Small intestine (tissue), 7 donors: ENCODE data around the gene EVA1C. TPM values are rescaled to one million over a fixed set of nuclear protein-coding genes. Genes with fewer than 3 reads are reported as not detected.
"Not testable (repeated sequence)": the region's sequence is repeated elsewhere in the genome, so short reads cannot be mapped to it uniquely, and the experiment has no call there.

Experiments
- DNase-seq, 2 donors: peaks; one replicate each; pipeline versions ENCODE4 v3.0.0 to v3.0.0-alpha.2; 2013
- FAIRE-seq: peaks from 2 replicates; lab custom pipeline; 2012; peaks lifted over from hg19 to GRCh38; lab: Jason Lieb, UNC
- H3K27ac ChIP-seq, 3 donors: one replicate each; pipeline ENCODE4 v1.5.1; 2013; ENCODE audit warnings: low read length in 2 of 3, mild to moderate bottlenecking in 2 of 3, control low read depth in 1 of 3, inconsistent platforms in 1 of 3, low read depth in 1 of 3, moderate library complexity in 1 of 3
- H3K27me3 ChIP-seq, 3 donors: one replicate each; pipeline ENCODE4 v1.6.1; 2013; ENCODE audit warnings: low read length in 3 of 3, inconsistent platforms in 1 of 3; ENCODE audit not compliant: control insufficient read depth in 3 of 3, insufficient read depth in 3 of 3
- H3K36me3 ChIP-seq, 3 donors: one replicate each; pipeline ENCODE4 v1.6.1; 2013; ENCODE audit warnings: low read length in 3 of 3, inconsistent platforms in 1 of 3, low read depth in 1 of 3, mild to moderate bottlenecking in 1 of 3, moderate library complexity in 1 of 3; ENCODE audit not compliant: control insufficient read depth in 3 of 3, insufficient read depth in 2 of 3
- H3K4me1 ChIP-seq, 3 donors: one replicate each; pipeline ENCODE4 v1.6.1; 2013; ENCODE audit warnings: low read length in 2 of 3, inconsistent platforms in 1 of 3, low read depth in 1 of 3, mild to moderate bottlenecking in 1 of 3, moderate library complexity in 1 of 3; ENCODE audit not compliant: control insufficient read depth in 3 of 3, insufficient read depth in 2 of 3
- H3K4me3 ChIP-seq, 3 donors: one replicate each; pipeline ENCODE4 v1.5.1; 2013; ENCODE audit warnings: low read length in 3 of 3, control low read depth in 1 of 3, inconsistent platforms in 1 of 3, low read depth in 1 of 3, mild to moderate bottlenecking in 1 of 3, moderate library complexity in 1 of 3
- H3K9me3 ChIP-seq, 2 donors: one replicate each; pipeline ENCODE4 v1.6.1; 2013; ENCODE audit warnings: low read depth in 1 of 2, low read length in 1 of 2; ENCODE audit not compliant: control insufficient read depth in 2 of 2, insufficient read depth in 1 of 2
- WGBS, 3 donors: extraction: QIAGEN DNeasy Blood & Tissue Kit; methylation state at CpG; one replicate each; pipeline ENCODE4 v1.1.7; 2013; 5-methylcytosine and 5-hydroxymethylcytosine counted together
- polyA plus RNA-seq, 4 donors: library from polyadenylated mRNA; stranded (reverse) in 3 of 4; unstranded in 1 of 4; fragments of 200-250 nt in 3 of 4; fragments of 120-200 nt in 1 of 4; gene quantifications; one replicate each; pipeline versions ENCODE4 v1.2.1 to v1.2.3, GENCODE V29; 2013
- donor health status: healthy with polysubstance abuse.
- donor health status: control.
- donor health status: control.
- donor health status: Bipolar disorder and iron deficiency.
- donor health status: healthy.

Gene EVA1C
- polyA plus RNA-seq, 4 donors = 0.58 to 33.5 (median 16.1) TPM

DNA sequence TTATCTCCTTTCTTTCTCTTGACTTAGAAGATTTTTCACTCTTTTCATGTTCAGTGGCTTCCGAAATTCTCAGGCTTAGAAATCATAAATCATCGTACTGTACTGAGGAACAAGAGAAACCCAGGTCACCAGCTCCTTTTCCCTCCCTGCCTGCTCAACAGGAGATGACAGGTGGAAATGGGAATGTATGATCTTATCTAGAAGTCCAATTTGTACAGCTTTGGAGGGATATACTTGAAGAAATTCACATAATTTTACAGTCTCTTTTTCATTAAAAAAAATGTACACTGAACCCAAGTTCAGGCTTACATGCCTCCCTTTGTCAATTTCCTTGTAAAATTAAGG, 11.7 kb downstream of the EVA1C start:
- WGBS, 3 donors = 76 to 84% (median 83%) methylated on average over 2 of the region's 2 CpGs

DNA sequence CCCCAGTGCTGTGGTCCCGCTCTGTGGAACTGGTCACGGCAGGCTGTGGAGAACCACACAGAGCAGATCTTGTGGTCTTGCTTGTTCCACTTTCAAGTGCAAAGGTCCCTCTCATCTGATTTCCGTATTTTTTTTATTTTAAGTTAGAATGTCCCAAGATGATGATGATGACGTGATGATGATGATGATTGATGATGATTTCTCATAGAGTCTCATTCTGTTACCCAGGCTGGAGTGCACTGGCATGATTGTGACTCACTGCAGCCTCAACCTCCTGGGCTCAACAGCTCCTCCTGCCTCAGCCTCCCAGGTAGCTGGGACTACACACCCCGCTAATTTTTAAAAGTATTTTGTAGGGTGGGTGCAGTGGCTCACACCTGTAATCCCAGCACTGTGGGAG, 12.2 kb downstream of the EVA1C start:
- DNase-seq (no peak), FAIRE-seq (no peak)
- Histone ChIP-seq H3K9me3 (no peaks in the 10 kb centered on the region), H3K4me3 (no peak overlapping the region), H3K36me3 (no peaks in the 10 kb centered on the region), H3K4me1 (no peaks in the 10 kb centered on the region), H3K27me3 (no peaks in the 10 kb centered on the region), H3K27ac (no peak overlapping the region)
- 85 to 87% (median 86%) methylated on average over 5 of the region's 5 CpGs for WGBS, 3 donors

More for the DNA sequence above, 11.7 kb downstream of the EVA1C start:
- no peaks in the 10 kb centered on the region for H3K9me3 ChIP-seq
- H3K4me1 ChIP-seq = no peaks in the 10 kb centered on the region
- H3K4me3 ChIP-seq = no peak overlapping the region
- H3K27me3 ChIP-seq = no peaks in the 10 kb centered on the region
- H3K27ac ChIP-seq = no peak overlapping the region
- no peaks in the 10 kb centered on the region for H3K36me3 ChIP-seq
- DNase-seq (no peak), FAIRE-seq (no peak)

DNA sequence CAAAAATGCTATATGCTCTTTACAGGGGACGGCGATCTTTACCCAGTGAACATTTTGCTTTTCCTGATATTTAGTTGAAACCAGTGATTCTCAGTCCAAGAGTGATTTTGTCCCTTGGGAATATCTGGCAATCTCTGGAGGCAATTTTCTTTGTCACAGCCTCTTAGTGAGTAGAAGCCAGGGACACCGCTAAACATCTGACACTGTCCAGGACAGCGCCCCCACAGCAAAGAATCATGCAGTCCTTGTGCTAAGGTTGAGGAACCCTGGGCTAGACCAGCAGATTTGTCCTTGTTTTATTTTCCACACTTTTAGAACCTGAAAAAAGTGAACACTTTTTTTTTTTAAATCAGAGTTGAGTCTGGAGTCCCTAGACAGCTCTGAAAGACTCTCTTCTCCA, 13.1 kb downstream of the EVA1C start:
- no peaks in the 10 kb centered on the region for H3K27me3 ChIP-seq
- no peak for DNase-seq
- H3K27ac ChIP-seq = no peak overlapping the region
- H3K4me1 ChIP-seq = no peaks in the 10 kb centered on the region
- 93 to 99% (median 98%) methylated on average over 4 of the region's 4 CpGs for WGBS, 3 donors
- H3K4me3 ChIP-seq = no peak overlapping the region
- H3K9me3 ChIP-seq = no peaks in the 10 kb centered on the region
- no peaks in the 10 kb centered on the region for H3K36me3 ChIP-seq
- no peak for FAIRE-seq

- H3K4me3 ChIP-seq = no peak overlapping the region
- WGBS, 3 donors = 79 to 85% (median 80%) methylated on average over 5 of the region's 5 CpGs
- FAIRE-seq (no peak), DNase-seq (no peak)
- no peak overlapping the region for H3K27ac ChIP-seq
- no peaks in the 10 kb centered on the region for H3K9me3 ChIP-seq
- H3K4me1 ChIP-seq = no peaks in the 10 kb centered on the region
- H3K36me3 ChIP-seq = no peaks in the 10 kb centered on the region
- no peaks in the 10 kb centered on the region for H3K27me3 ChIP-seq
Observed at GRCh38 chr21:32426066-32426465, 13.6 kb downstream of the EVA1C start.

DNA sequence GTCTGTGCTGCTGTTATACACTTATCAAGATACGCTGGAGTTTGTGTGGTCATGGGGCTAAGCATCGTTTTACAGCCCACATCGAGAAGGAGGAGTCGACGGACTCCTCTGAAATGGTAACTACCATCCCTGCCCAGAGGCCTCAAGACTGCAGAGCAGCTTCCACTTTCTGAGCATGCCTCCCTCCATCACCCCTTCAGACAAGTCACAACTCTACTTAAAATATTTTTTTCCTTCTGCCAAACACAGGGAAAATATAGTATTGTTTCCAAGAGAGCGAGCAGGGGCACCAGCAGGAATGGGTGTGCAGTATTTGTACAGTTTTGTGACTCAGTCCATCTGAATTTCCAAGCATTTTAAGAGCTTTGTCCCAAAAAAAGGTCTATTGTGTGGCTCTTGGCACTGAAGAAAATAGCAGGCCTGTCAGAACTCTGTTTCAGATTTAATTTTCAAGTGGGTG, 14.1 kb downstream of the EVA1C start:
- no peaks in the 10 kb centered on the region for H3K27me3 ChIP-seq
- no peak overlapping the region for H3K4me3 ChIP-seq
- FAIRE-seq = no peak
- H3K27ac ChIP-seq = no peak overlapping the region
- H3K36me3 ChIP-seq = no peaks in the 10 kb centered on the region
- DNase-seq = no peak
- no peaks in the 10 kb centered on the region for H3K4me1 ChIP-seq
- no peaks in the 10 kb centered on the region for H3K9me3 ChIP-seq
- WGBS, 3 donors = 73 to 88% (median 86%) methylated on average over 6 of the region's 6 CpGs

- H3K9me3 ChIP-seq = no peaks in the 10 kb centered on the region
- no peak for DNase-seq
- H3K4me3 ChIP-seq = no peak overlapping the region
- peaks cover 0 to under 1% (median 0%) of the 10 kb centered on the region in 3 donors for H3K4me1 ChIP-seq
- FAIRE-seq = no peak
- H3K27me3 ChIP-seq = no peaks in the 10 kb centered on the region
- 63 to 69% (median 66%) methylated on average over 10 of the region's 10 CpGs for WGBS, 3 donors
- no peaks in the 10 kb centered on the region for H3K36me3 ChIP-seq
- no peak overlapping the region for H3K27ac ChIP-seq
Observed at GRCh38 chr21:32427958-32428623, 15.6 kb downstream of the EVA1C start.

- FAIRE-seq, H3K4me3 ChIP-seq, H3K4me1 ChIP-seq, H3K27me3 ChIP-seq, H3K27ac ChIP-seq, H3K36me3 ChIP-seq, H3K9me3 ChIP-seq: not testable (repeated sequence)
- 25 to 51% (median 35%) methylated on average over 15 of the region's 15 CpGs for WGBS, 3 donors
- DNase-seq = peak; percentile 34 to 56
Observed at GRCh38 chr21:32432982-32433660, 20.6 kb downstream of the EVA1C start.

DNA sequence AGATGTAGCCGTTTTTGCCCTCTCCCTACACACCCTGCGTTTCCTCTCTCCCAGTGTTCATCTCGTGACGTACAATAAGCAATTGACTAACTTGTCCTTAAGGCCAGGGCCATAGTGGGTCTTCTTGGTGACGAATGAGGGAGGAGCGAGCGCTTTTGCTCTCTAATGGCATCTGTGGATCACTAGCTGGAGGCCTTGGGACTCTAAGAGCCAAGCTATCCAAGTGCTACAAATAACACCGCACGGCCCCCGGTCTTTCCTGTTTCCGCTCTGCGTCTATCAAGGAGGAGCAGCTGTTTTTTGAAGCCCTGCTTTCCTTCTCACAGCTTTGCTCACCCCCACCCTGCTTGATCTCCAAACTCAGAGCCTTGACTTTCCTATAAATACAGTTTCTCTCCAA, 25.2 kb downstream of the EVA1C start:
- Histone ChIP-seq H3K36me3 (no peaks in the 10 kb centered on the region), H3K4me1 (peaks cover 0 to 4% (median 0%) of the 10 kb centered on the region in 3 donors), H3K27me3 (no peaks in the 10 kb centered on the region), H3K27ac (no peak overlapping the region), H3K9me3 (no peaks in the 10 kb centered on the region), H3K4me3 (no peak overlapping the region)
- FAIRE-seq = no peak
- 62 to 86% (median 74%) methylated on average over 12 of the region's 12 CpGs for WGBS, 3 donors
- no peak for DNase-seq
